ENCODE measurements around the gene ABCB11. TPM values are rescaled to one million over a fixed set of nuclear protein-coding genes. Genes with fewer than 3 reads are reported as not detected.

The ABCB11 gene
- total RNA-seq, 3 donors from 2014 or later: under 0.01 to 18.4 (median 0.66) TPM

- TF ChIP-seq POLR2AphosphoS5 (IDR thresholded peaks at IDR 0.05) (no peak), POLR2A (IDR thresholded peaks at IDR 0.05) (no peak)
- TF ChIP-seq, protein P1, sequence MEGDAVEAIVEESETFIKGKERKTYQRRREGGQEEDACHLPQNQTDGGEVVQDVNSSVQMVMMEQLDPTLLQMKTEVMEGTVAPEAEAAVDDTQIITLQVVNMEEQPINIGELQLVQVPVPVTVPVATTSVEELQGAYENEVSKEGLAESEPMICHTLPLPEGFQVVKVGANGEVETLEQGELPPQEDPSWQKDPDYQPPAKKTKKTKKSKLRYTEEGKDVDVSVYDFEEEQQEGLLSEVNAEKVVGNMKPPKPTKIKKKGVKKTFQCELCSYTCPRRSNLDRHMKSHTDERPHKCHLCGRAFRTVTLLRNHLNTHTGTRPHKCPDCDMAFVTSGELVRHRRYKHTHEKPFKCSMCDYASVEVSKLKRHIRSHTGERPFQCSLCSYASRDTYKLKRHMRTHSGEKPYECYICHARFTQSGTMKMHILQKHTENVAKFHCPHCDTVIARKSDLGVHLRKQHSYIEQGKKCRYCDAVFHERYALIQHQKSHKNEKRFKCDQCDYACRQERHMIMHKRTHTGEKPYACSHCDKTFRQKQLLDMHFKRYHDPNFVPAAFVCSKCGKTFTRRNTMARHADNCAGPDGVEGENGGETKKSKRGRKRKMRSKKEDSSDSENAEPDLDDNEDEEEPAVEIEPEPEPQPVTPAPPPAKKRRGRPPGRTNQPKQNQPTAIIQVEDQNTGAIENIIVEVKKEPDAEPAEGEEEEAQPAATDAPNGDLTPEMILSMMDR (IDR thresholded peaks at IDR 0.05): no peak
- Histone ChIP-seq H3K27ac (no peak overlapping the region), H3K27me3 (no peaks in the 10 kb centered on the region), H3K4me1 (no peaks in the 10 kb centered on the region), H3K36me3 (no peaks in the 10 kb centered on the region), H3K9me3 (no peaks in the 10 kb centered on the region), H3K4me3 (no peak overlapping the region)
- DNase-seq (ENCODE audit: low spot score in 2 of 2): no peak
- intact Hi-C loops (cut with DNase I; ENCODE audit: low total_unique reads): no loop called here
Measured at GRCh38 chr2:169034984-169035544, 3.9 kb upstream of the ABCB11 start.

- DNase-seq (ENCODE audit: low spot score in 2 of 2): no peak
- Histone ChIP-seq H3K36me3 (no peaks in the 10 kb centered on the region), H3K4me1 (no peaks in the 10 kb centered on the region), H3K27me3 (no peaks in the 10 kb centered on the region), H3K9me3 (no peaks in the 10 kb centered on the region), H3K4me3 (no peak overlapping the region), H3K27ac (no peak overlapping the region)
- TF ChIP-seq, protein P1 (IDR thresholded peaks at IDR 0.05): no peak
- intact Hi-C loops (cut with DNase I; ENCODE audit: low total_unique reads): no loop called here
Measured at GRCh38 chr2:169034256-169034655, 3.1 kb upstream of the ABCB11 start.

GRCh38 chr2:169029341-169029740, 1.8 kb downstream of the ABCB11 start:
- Histone ChIP-seq H3K27me3 (no peaks in the 10 kb centered on the region), H3K4me1 (no peaks in the 10 kb centered on the region), H3K4me3 (no peak overlapping the region), H3K27ac (no peak overlapping the region), H3K36me3 (no peaks in the 10 kb centered on the region), H3K9me3 (no peaks in the 10 kb centered on the region)
- DNase-seq (ENCODE audit: low spot score in 2 of 2): no peak
- TF ChIP-seq POLR2A (IDR thresholded peaks at IDR 0.05) (no peak), POLR2AphosphoS5 (IDR thresholded peaks at IDR 0.05) (no peak)
- TF ChIP-seq, protein P1 (IDR thresholded peaks at IDR 0.05): no peak
- intact Hi-C loops (cut with DNase I; ENCODE audit: low total_unique reads): no loop called here

GRCh38 chr2:169027234-169027633, 3.9 kb downstream of the ABCB11 start:
- Histone ChIP-seq H3K4me1 (no peaks in the 10 kb centered on the region), H3K4me3 (no peak overlapping the region), H3K27me3 (no peaks in the 10 kb centered on the region), H3K9me3 (no peaks in the 10 kb centered on the region), H3K27ac (no peak overlapping the region), H3K36me3 (no peaks in the 10 kb centered on the region)
- intact Hi-C loops (cut with DNase I; ENCODE audit: low total_unique reads): no loop called here
- TF ChIP-seq, protein P1 (IDR thresholded peaks at IDR 0.05): no peak
- TF ChIP-seq POLR2A (IDR thresholded peaks at IDR 0.05) (no peak), POLR2AphosphoS5 (IDR thresholded peaks at IDR 0.05) (no peak)
- no peak for DNase-seq (ENCODE audit: low spot score in 2 of 2)

DNA sequence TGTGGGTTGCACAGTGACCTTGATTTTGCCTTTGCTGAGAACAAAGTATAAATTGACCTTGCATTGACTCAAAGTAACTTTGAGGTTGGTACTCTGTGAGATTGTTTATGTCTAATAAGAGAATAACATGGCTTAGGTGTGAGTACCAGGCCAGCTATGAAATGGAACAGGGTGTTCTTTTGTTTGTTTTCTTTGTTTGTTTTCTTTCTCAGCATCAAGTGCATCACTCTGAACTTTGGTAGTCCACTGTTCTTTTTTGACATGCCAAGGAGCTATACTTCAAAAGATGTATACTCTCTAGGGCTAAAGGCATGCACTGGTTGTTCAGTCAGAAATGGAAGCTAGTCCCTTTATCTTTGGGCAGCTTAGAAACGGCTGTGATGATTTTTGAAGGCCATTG, 5.1 kb downstream of the ABCB11 start:
- no peaks in the 10 kb centered on the region for H3K36me3 ChIP-seq
- intact Hi-C loops (cut with DNase I; ENCODE audit: low total_unique reads): no loop called here
- no peak overlapping the region for H3K4me3 ChIP-seq
- DNase-seq (ENCODE audit: low spot score in 2 of 2): no peak
- H3K27ac ChIP-seq: no peak overlapping the region
- H3K4me1 ChIP-seq: no peaks in the 10 kb centered on the region
- H3K27me3 ChIP-seq: no peaks in the 10 kb centered on the region
- TF ChIP-seq, protein P1 (IDR thresholded peaks at IDR 0.05): no peak
- TF ChIP-seq POLR2A (IDR thresholded peaks at IDR 0.05) (no peak), POLR2AphosphoS5 (IDR thresholded peaks at IDR 0.05) (no peak)
- no peaks in the 10 kb centered on the region for H3K9me3 ChIP-seq

All from breast epithelium (tissue), 4 donors.